Gastrocnemius medialis (tissue), 4 donors: ENCODE measurements around the gene OPN4.

Experiments
- CTCF ChIP-seq, 5 experiments: fragments of 450-650 bp in 3 of 5; fragments of 200-600 bp in 2 of 5; sonication (generic) in 2 of 5; IDR thresholded peaks in 4 of 5; conservative IDR thresholded peaks in 1 of 5; 1 replicate in 4 of 5; 2 replicates in 1 of 5; pipeline ENCODE4 v1.5.1; 2016 to 2019; ENCODE audit warnings: antibody characterized with exemption in 5 of 5, mild to moderate bottlenecking in 3 of 5, moderate library complexity in 3 of 5
- POLR2A ChIP-seq, 2 donors: fragments of 450-650 bp; IDR thresholded peaks; one replicate each; pipeline ENCODE4 v1.6.1; 2017; ENCODE audit warnings: antibody characterized with exemption in 2 of 2, mild to moderate bottlenecking in 2 of 2, moderate library complexity in 2 of 2

- TF ChIP-seq CTCF (IDR thresholded peaks at IDR 0.05 in 4 of 5, conservative IDR thresholded peaks at IDR 0.05 in 1 of 5): no peak
- TF ChIP-seq POLR2A (IDR thresholded peaks at IDR 0.05): no peak
Measured at GRCh38 chr10:86665868-86666267, 11.5 kb downstream of the OPN4 start.
